Neural progenitor cell (in vitro differentiated cells): ENCODE measurements around the gene GRK6. TPM values are rescaled to one million over a fixed set of nuclear protein-coding genes. Genes with fewer than 3 reads are reported as not detected.
"Not testable (repeated sequence)": the region's sequence is repeated elsewhere in the genome, so short reads cannot be mapped to it uniquely, and the experiment has no call there.

Source experiments
- DNase-seq: peaks from one replicate; pipeline ENCODE4 v3.0.0-alpha.2; 2016; ENCODE audit warnings: low spot score
- H2AFZ ChIP-seq: fragments of 200-600 bp; sonication (generic); replicated peaks from 2 replicates; pipeline ENCODE4 v1.6.1; 2016; ENCODE audit warnings: antibody characterized with exemption
- H3F3A ChIP-seq: fragments of 200-600 bp; sonication (generic); 2 replicates; pipeline ENCODE4 v1.6.1; 2016; ENCODE audit warnings: antibody characterized with exemption, low read depth
- H3K27ac ChIP-seq: fragments of 200-600 bp; sonication (generic); 2 replicates; pipeline ENCODE4 v1.5.1; 2016; ENCODE audit warnings: mild to moderate bottlenecking
- H3K27me3 ChIP-seq: fragments of 200-600 bp; sonication (generic); 2 replicates; pipeline ENCODE4 v1.6.1; 2016; ENCODE audit warnings: mild to moderate bottlenecking, moderate library complexity
- H3K36me3 ChIP-seq: fragments of 200-600 bp; sonication (generic); 2 replicates; pipeline ENCODE4 v1.5.1; 2016
- H3K4me1 ChIP-seq: fragments of 200-600 bp; sonication (generic); 2 replicates; pipeline ENCODE4 v1.6.1; 2016; ENCODE audit warnings: mixed run types
- H3K4me2 ChIP-seq: fragments of 200-600 bp; sonication (generic); 2 replicates; pipeline ENCODE4 v1.6.1; 2016
- H3K4me3 ChIP-seq: fragments of 200-600 bp; sonication (generic); 2 replicates; pipeline ENCODE4 v1.5.1; 2016
- H3K79me2 ChIP-seq: fragments of 200-600 bp; sonication (generic); 2 replicates; pipeline ENCODE4 v1.6.1; 2016; ENCODE audit warnings: low read depth
- H3K9ac ChIP-seq: fragments of 200-600 bp; sonication (generic); 2 replicates; pipeline ENCODE4 v1.6.1; 2016
- H3K9me3 ChIP-seq: fragments of 200-600 bp; sonication (generic); 2 replicates; pipeline ENCODE4 v1.5.1; 2016; ENCODE audit warnings: low read depth
- H4K20me1 ChIP-seq: fragments of 200-600 bp; sonication (generic); 2 replicates; pipeline ENCODE4 v1.6.1; 2016; ENCODE audit warnings: low read depth
- H3K27ac Mint-ChIP-seq: 3 replicates; pipeline ENCODE4 v1.8.0; 2021; ENCODE audit warnings: mixed read lengths
- H3K27me3 Mint-ChIP-seq: 2 replicates; pipeline ENCODE4 v1.8.0; 2022; ENCODE audit warnings: low read depth, mild to moderate bottlenecking, inconsistent platforms, moderate library complexity, mixed read lengths; ENCODE audit not compliant: insufficient read depth
- H3K36me3 Mint-ChIP-seq: 3 replicates; pipeline ENCODE4 v1.8.0; 2021; ENCODE audit warnings: mixed read lengths
- H3K4me1 Mint-ChIP-seq: 3 replicates; pipeline ENCODE4 v1.8.0; 2021; ENCODE audit warnings: mixed read lengths
- H3K4me3 Mint-ChIP-seq: 3 replicates; pipeline ENCODE4 v1.8.0; 2021; ENCODE audit warnings: mild to moderate bottlenecking, moderate library complexity, mixed read lengths
- H3K9me3 Mint-ChIP-seq: 3 replicates; pipeline ENCODE4 v1.8.0; 2020; ENCODE audit warnings: mixed read lengths
- EZH2 ChIP-seq: fragments of 200-600 bp; sonication (generic); IDR thresholded peaks from 2 replicates; pipeline ENCODE4 v1.6.1; 2017; ENCODE audit warnings: antibody characterized with exemption, mild to moderate bottlenecking, moderate library complexity
- EZH2phosphoT487 ChIP-seq: fragments of 200-600 bp; sonication (generic); IDR thresholded peaks from 2 replicates; pipeline ENCODE4 v1.6.1; 2017; ENCODE audit warnings: antibody characterized with exemption
- total RNA-seq: library from RNA; depleted of rRNA; stranded (reverse); fragments of >200 nt; gene quantifications from 2 replicates; pipeline ENCODE4 v1.2.3, GENCODE V29; 2015; ENCODE audit warnings: low replicate concordance
- TF ChIP-seq, protein P1 (sequence below): fragments of 200-600 bp; sonication (generic); IDR thresholded peaks from 2 replicates; pipeline ENCODE4 v1.5.1; 2017; ENCODE audit warnings: antibody characterized with exemption, mild to moderate bottlenecking

The GRK6 gene
- total RNA-seq, 1 donor from 2014 or later = 24.0 TPM

DNA sequence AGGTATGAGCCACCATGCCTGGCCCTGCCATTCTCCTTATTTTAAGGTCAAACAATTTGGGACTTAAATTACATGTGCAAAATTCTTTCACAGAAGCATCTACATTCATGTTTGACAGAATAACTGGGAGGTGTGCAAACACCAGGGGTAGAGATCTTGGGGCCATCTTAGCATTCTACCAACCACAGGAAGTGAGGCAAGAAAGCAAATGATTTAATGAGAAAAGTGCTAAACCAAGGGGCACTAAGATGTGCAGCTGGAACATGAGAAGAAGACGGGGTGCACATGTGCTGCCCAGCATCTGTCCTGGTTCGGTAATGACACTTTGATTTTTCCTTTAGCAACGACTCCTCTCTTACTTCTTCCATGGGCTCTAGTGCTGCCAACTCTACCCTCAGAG, 15.9 kb upstream of the GRK6 start:
- peaks cover 54% of the 10 kb centered on the region for H3K27me3 ChIP-seq
- H3K9me3 ChIP-seq = no peaks in the 10 kb centered on the region
- no peaks in the 10 kb centered on the region for H3K36me3 Mint-ChIP-seq
- peaks cover 28% of the 10 kb centered on the region for H3K27me3 Mint-ChIP-seq
- H4K20me1 ChIP-seq = no peaks in the 10 kb centered on the region
- H2AFZ ChIP-seq = no peak overlapping the region
- H3K9ac ChIP-seq = no peak overlapping the region
- H3K4me3 Mint-ChIP-seq = no peak overlapping the region
- peaks cover 8% of the 10 kb centered on the region for H3K4me1 Mint-ChIP-seq
- no peaks in the 10 kb centered on the region for H3K36me3 ChIP-seq
- no peak overlapping the region for H3K27ac Mint-ChIP-seq
- no peak for DNase-seq
- H3K9me3 Mint-ChIP-seq = no peaks in the 10 kb centered on the region
- H3K4me3 ChIP-seq = no peak overlapping the region
- H3K27ac ChIP-seq = no peak overlapping the region
- no peaks in the 10 kb centered on the region for H3K4me1 ChIP-seq
- no peak overlapping the region for H3K4me2 ChIP-seq
- TF ChIP-seq EZH2 (no peak), EZH2phosphoT487 (no peak)
- TF ChIP-seq, protein P1, sequence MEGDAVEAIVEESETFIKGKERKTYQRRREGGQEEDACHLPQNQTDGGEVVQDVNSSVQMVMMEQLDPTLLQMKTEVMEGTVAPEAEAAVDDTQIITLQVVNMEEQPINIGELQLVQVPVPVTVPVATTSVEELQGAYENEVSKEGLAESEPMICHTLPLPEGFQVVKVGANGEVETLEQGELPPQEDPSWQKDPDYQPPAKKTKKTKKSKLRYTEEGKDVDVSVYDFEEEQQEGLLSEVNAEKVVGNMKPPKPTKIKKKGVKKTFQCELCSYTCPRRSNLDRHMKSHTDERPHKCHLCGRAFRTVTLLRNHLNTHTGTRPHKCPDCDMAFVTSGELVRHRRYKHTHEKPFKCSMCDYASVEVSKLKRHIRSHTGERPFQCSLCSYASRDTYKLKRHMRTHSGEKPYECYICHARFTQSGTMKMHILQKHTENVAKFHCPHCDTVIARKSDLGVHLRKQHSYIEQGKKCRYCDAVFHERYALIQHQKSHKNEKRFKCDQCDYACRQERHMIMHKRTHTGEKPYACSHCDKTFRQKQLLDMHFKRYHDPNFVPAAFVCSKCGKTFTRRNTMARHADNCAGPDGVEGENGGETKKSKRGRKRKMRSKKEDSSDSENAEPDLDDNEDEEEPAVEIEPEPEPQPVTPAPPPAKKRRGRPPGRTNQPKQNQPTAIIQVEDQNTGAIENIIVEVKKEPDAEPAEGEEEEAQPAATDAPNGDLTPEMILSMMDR = no peak
- peaks cover 9% of the 10 kb centered on the region for H3F3A ChIP-seq
- H3K79me2 ChIP-seq = no peaks in the 10 kb centered on the region

DNA sequence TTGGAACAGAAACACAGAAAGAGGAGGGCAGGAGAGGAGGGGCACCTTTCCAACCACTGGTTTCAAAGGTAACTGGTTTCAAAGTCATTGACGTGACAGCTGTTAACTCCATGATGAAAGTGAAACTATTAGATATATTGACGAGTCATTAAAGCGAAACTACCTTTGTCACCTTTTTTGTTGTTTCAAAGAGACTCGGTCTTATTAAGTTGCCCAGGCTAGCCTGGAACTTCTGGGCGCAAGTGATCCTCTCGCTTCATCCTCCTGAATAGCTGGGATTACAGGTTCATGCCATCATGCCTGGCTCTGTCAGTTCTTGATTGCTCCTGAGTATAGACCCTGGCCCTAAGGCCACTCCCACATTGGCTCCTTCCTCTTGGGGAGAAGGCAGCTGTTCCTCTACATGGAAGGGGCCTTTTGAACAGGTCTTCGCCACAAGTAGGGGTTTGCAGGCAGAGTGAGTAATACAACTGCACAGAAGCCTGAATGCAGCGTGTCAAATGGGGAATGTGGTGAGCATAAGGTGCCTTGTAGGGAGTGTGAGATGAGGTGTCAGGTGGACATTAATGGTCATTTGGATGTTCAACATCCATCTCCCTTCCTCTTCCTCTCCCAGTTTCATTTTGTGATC, 13.8 kb upstream of the GRK6 start:
- no peaks in the 10 kb centered on the region for H3K36me3 Mint-ChIP-seq
- Histone ChIP-seq H3K9ac (no peak overlapping the region), H3K4me1 (no peaks in the 10 kb centered on the region), H3K79me2 (no peaks in the 10 kb centered on the region), H3K4me2 (no peak overlapping the region), H2AFZ (no peak overlapping the region), H4K20me1 (no peaks in the 10 kb centered on the region), H3K36me3 (no peaks in the 10 kb centered on the region), H3K27me3 (peaks cover 33% of the 10 kb centered on the region), H3K4me3 (no peak overlapping the region), H3K27ac (no peak overlapping the region), H3F3A (no peaks in the 10 kb centered on the region), H3K9me3 (no peaks in the 10 kb centered on the region)
- H3K27me3 Mint-ChIP-seq = peaks cover 19% of the 10 kb centered on the region
- peaks cover 8% of the 10 kb centered on the region for H3K4me1 Mint-ChIP-seq
- DNase-seq = no peak
- H3K4me3 Mint-ChIP-seq = no peak overlapping the region
- no peak for TF ChIP-seq EZH2
- TF ChIP-seq EZH2phosphoT487 = no peak
- TF ChIP-seq, protein P1 = no peak
- no peak overlapping the region for H3K27ac Mint-ChIP-seq
- no peaks in the 10 kb centered on the region for H3K9me3 Mint-ChIP-seq

DNA sequence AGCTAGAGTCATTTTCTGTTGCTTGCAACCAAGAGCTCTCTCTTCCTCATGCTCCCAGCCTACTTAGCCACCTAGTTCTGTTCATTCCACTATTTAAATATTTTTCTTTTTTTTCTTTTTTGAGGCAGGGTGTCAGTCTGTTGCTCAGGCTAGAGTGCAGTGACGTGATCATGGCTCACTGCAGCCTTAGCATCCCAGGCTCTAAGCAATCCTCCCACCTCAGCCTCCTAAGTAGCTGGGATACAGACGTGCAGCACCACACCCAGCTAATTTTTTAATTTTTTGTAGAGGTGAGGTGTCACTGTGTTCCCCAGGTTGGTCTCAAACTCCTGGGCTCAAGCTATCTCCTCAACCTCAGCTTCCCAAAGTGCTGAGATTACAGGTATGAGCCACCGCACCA, 12.0 kb upstream of the GRK6 start:
- H3K4me3 Mint-ChIP-seq = no peak overlapping the region
- H3K27ac ChIP-seq = no peak overlapping the region
- no peak overlapping the region for H3K9ac ChIP-seq
- H3K9me3 Mint-ChIP-seq = no peaks in the 10 kb centered on the region
- peaks cover 16% of the 10 kb centered on the region for H3K27me3 Mint-ChIP-seq
- H4K20me1 ChIP-seq = no peaks in the 10 kb centered on the region
- H2AFZ ChIP-seq = no peak overlapping the region
- H3K27ac Mint-ChIP-seq = no peak overlapping the region
- no peaks in the 10 kb centered on the region for H3K79me2 ChIP-seq
- H3K27me3 ChIP-seq = peaks cover 15% of the 10 kb centered on the region
- H3F3A ChIP-seq = no peaks in the 10 kb centered on the region
- no peak for TF ChIP-seq EZH2phosphoT487
- TF ChIP-seq, protein P1 = no peak
- TF ChIP-seq EZH2 = no peak
- H3K4me1 Mint-ChIP-seq = peaks cover 8% of the 10 kb centered on the region
- no peak overlapping the region for H3K4me3 ChIP-seq
- no peak overlapping the region for H3K4me2 ChIP-seq
- H3K36me3 Mint-ChIP-seq = no peaks in the 10 kb centered on the region
- H3K36me3 ChIP-seq = no peaks in the 10 kb centered on the region
- H3K9me3 ChIP-seq = no peaks in the 10 kb centered on the region
- no peaks in the 10 kb centered on the region for H3K4me1 ChIP-seq
- no peak for DNase-seq

DNA sequence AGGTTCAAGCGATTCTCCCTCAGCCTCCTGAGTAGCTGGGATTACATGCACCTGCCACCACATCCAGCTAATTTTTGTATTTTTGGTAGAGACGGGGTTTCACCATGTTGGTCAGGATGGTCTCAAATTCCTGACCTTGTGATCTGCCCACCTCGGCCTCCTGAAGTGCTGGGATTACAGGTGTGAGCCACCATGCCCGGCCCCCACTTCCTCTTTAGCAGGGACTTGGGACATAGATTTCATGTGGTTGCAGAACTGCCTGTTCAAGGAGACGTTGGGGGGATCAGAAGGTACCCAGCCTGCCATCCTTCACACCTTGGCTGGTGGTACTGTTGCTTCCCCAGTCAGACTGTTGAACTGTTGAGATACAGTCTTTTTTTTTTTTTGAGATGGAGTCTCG, 9.4 kb upstream of the GRK6 start:
- not testable (repeated sequence) for H3F3A ChIP-seq, DNase-seq, H3K36me3 ChIP-seq, H3K9ac ChIP-seq, H4K20me1 ChIP-seq, H3K27me3 Mint-ChIP-seq, H3K4me1 Mint-ChIP-seq, H3K4me3 Mint-ChIP-seq, H3K4me1 ChIP-seq, H3K36me3 Mint-ChIP-seq, H2AFZ ChIP-seq, H3K27ac Mint-ChIP-seq, H3K27me3 ChIP-seq, H3K79me2 ChIP-seq, H3K4me3 ChIP-seq, H3K9me3 Mint-ChIP-seq, H3K9me3 ChIP-seq, H3K27ac ChIP-seq, H3K4me2 ChIP-seq
